Cardiac muscle cell (in vitro differentiated cells and primary cell): ENCODE data around the gene FAM3D. TPM values are rescaled to one million over a fixed set of nuclear protein-coding genes. Genes with fewer than 3 reads are reported as not detected.
"Not testable (repeated sequence)": the region's sequence is repeated elsewhere in the genome, so short reads cannot be mapped to it uniquely, and the experiment has no call there.

Experiments
- DNase-seq, 2 donors: peaks; one replicate each; pipeline versions ENCODE4 v3.0.0 to v3.0.0-alpha.2; 2010 to 2017; ENCODE audit warnings: low read depth in 1 of 2, low spot score in 1 of 2
- H3K27ac ChIP-seq: fragments of 200-600 bp; sonication (generic); 2 replicates; pipeline ENCODE4 v1.5.1; 2016
- H3K27me3 ChIP-seq: fragments of 200-600 bp; sonication (generic); 2 replicates; pipeline ENCODE4 v1.6.0; 2016; ENCODE audit warnings: control low read depth
- H3K36me3 ChIP-seq: fragments of 200-600 bp; sonication (generic); 2 replicates; pipeline ENCODE4 v1.5.1; 2016; ENCODE audit warnings: control low read depth
- H3K4me1 ChIP-seq: fragments of 200-600 bp; sonication (generic); 2 replicates; pipeline ENCODE4 v1.8.1; 2017; ENCODE audit warnings: low read depth, mild to moderate bottlenecking, mixed run types
- H3K4me3 ChIP-seq: fragments of 200-600 bp; sonication (generic); 2 replicates; pipeline ENCODE4 v1.5.1; 2016; ENCODE audit warnings: mild to moderate bottlenecking
- H3K9me3 ChIP-seq: fragments of 200-600 bp; sonication (generic); 2 replicates; pipeline ENCODE4 v1.5.1; 2017; ENCODE audit warnings: low read depth, mild to moderate bottlenecking, control low read depth
- CTCF ChIP-seq: IDR thresholded peaks from 2 replicates; pipeline ENCODE4 v1.5.1; 2012; ENCODE audit warnings: low read depth, mild to moderate bottlenecking, low read length
- polyA plus RNA-seq: library from polyadenylated mRNA; unstranded; fragments of >200 nt; fragmentation: Nextera tagmentation; extraction: Ambion mirVana; gene quantifications from 2 replicates; pipeline ENCODE4 v1.2.1, GENCODE V29; 2016
- total RNA-seq: library from RNA; depleted of rRNA; stranded (reverse); fragments of >200 nt; gene quantifications from 2 replicates; pipeline ENCODE4 v1.2.3, GENCODE V29; 2016

Gene FAM3D
- total and polyA plus RNA-seq, 2 experiments from 2014 or later: 1.5 TPM; not detected in 1

- no peak for TF ChIP-seq CTCF
- Histone ChIP-seq H3K4me1 (no peaks in the 10 kb centered on the region), H3K4me3 (no peak overlapping the region), H3K27me3 (peaks cover under 1% of the 10 kb centered on the region), H3K9me3 (no peaks in the 10 kb centered on the region), H3K27ac (no peak overlapping the region), H3K36me3 (no peaks in the 10 kb centered on the region)
- no peak for DNase-seq
Observed at GRCh38 chr3:58706395-58707167, 40.0 kb upstream of the FAM3D start.

GRCh38 chr3:58704745-58705144 is 38.2 kb upstream of the FAM3D start:
- Histone ChIP-seq H3K4me1 (no peaks in the 10 kb centered on the region), H3K27ac (no peak overlapping the region), H3K27me3 (peaks cover 5% of the 10 kb centered on the region), H3K9me3 (no peaks in the 10 kb centered on the region), H3K4me3 (no peak overlapping the region), H3K36me3 (no peaks in the 10 kb centered on the region)
- TF ChIP-seq CTCF: no peak
- DNase-seq: no peak

DNA sequence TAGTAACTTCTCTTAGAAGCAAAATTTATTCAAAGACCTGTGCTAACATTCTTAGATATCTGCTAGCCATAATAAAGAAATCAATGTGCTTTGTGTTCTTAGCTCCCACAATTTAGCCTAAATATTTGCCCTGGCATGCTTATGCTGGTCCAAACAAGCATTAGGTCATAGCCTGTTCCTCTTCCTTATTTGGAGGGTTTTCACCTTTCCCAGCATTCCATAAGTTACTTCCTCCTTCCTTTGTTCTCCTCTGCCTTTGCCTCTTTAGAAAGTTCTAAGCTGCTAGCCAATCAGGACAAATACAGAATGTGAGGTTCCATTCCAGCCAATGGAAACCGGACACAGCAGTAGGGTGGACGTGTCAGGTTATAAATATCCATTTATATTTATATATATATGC is 37.7 kb upstream of the FAM3D start:
- H3K4me1 ChIP-seq, DNase-seq, H3K4me3 ChIP-seq, H3K36me3 ChIP-seq, H3K27ac ChIP-seq, H3K9me3 ChIP-seq, H3K27me3 ChIP-seq: not testable (repeated sequence)

GRCh38 chr3:58698246-58698645 is 31.7 kb upstream of the FAM3D start:
- Histone ChIP-seq H3K4me1 (no peaks in the 10 kb centered on the region), H3K9me3 (peaks cover 2% of the 10 kb centered on the region), H3K4me3 (no peak overlapping the region), H3K36me3 (no peaks in the 10 kb centered on the region), H3K27ac (no peak overlapping the region), H3K27me3 (peaks cover 15% of the 10 kb centered on the region)
- DNase-seq: no peak
- no peak for TF ChIP-seq CTCF

DNA sequence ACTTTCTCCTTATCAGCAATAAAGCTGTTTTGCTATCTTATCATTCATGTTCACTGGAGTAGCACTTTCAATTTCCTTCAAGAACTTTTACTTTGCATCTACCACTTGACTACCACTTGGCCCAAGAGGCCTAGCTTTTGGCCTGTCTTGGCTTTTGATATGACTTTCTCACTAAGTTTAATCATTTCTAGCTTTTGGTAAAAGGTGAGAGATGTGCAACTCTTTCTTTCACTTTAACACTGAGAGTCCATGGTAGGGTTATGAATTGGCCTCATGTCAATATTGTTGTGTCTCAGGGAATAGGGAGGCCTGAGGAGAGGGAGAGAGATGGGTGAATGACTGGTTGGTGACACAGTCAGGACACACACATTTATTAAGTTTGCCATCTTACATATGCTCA is 31.0 kb upstream of the FAM3D start:
- Histone ChIP-seq H3K9me3 (peaks cover 2% of the 10 kb centered on the region), H3K27ac (no peak overlapping the region), H3K36me3 (no peaks in the 10 kb centered on the region), H3K4me3 (no peak overlapping the region), H3K4me1 (no peaks in the 10 kb centered on the region), H3K27me3 (peaks cover 15% of the 10 kb centered on the region)
- no peak for TF ChIP-seq CTCF
- no peak for DNase-seq

GRCh38 chr3:58696813-58697212 is 30.2 kb upstream of the FAM3D start:
- not testable (repeated sequence) for H3K9me3 ChIP-seq, H3K27ac ChIP-seq

More at GRCh38 chr3:58696813-58697212, 30.2 kb upstream of the FAM3D start:
- not testable (repeated sequence) for DNase-seq, H3K36me3 ChIP-seq, H3K4me1 ChIP-seq, H3K4me3 ChIP-seq
- H3K27me3 ChIP-seq: peaks cover 15% of the 10 kb centered on the region
